Panc1 (cell line): Measurements from ENCODE around the gene DSCAML1. TPM values are rescaled to one million over a fixed set of nuclear protein-coding genes. Genes with fewer than 3 reads are reported as not detected.
A peak's percentile ranks its signal among the peaks of the same experiment; 100 is the strongest.

ENCODE experiments used
- ATAC-seq: fragments of 200-7000 bp; cut with Tn5 transposase; 2 replicates; pipeline ENCODE4 v1.9.1; 2020; ENCODE audit warnings: mild to moderate bottlenecking, moderate library complexity
- BruUV-seq: library from RNA; stranded (reverse); fragments of 400-500 nt; replicated peaks from 2 replicates; lab custom pipeline; 2021; lab: Mats Ljungman, UMichigan
- CTCF ChIA-PET: fragments of 300-600 bp; sonication (Branson Sonifier 250); formaldehyde crosslinking; loops from one replicate; lab custom pipeline; 2022; ENCODE audit warnings: antibody characterized with exemption; lab: Charles Lee
- POLR2A ChIA-PET: fragments of 300-600 bp; sonication (Branson Sonifier 250); formaldehyde crosslinking; loops from one replicate; lab custom pipeline; 2022; ENCODE audit warnings: antibody characterized with exemption; lab: Charles Lee
- DNase-seq: peaks from one replicate; pipeline ENCODE4 v3.0.0-alpha.2; 2010; ENCODE audit warnings: low read depth, low spot score
- H3K27ac ChIP-seq: 2 replicates; pipeline ENCODE4 v1.5.1; 2011; ENCODE audit warnings: mild to moderate bottlenecking, low read length, inconsistent platforms
- H3K27me3 ChIP-seq: fragments of 200-500 bp; sonication (Bioruptor generic); 2 replicates; pipeline ENCODE4 v1.6.0; 2014; ENCODE audit warnings: low read length, inconsistent platforms; ENCODE audit not compliant: control insufficient read depth, insufficient read depth
- H3K36me3 ChIP-seq: fragments of 200-500 bp; sonication (Bioruptor generic); 2 replicates; pipeline ENCODE4 v1.5.1; 2014; ENCODE audit warnings: inconsistent platforms, mild to moderate bottlenecking, low read length, moderate library complexity; ENCODE audit not compliant: control insufficient read depth, insufficient read depth
- H3K4me1 ChIP-seq: 2 replicates; pipeline ENCODE4 v1.5.1; 2011; ENCODE audit warnings: inconsistent platforms, mild to moderate bottlenecking, low read length, moderate library complexity; ENCODE audit not compliant: control insufficient read depth, insufficient read depth
- H3K4me3 ChIP-seq, 2 experiments: 2 replicates each; pipeline ENCODE4 v1.5.1; 2011 to 2012; ENCODE audit warnings: low read depth in 2 of 2, low read length in 2 of 2, mild to moderate bottlenecking in 2 of 2, inconsistent platforms in 1 of 2, moderate library complexity in 1 of 2
- H3K9me3 ChIP-seq: fragments of 200-500 bp; sonication (Bioruptor generic); 2 replicates; pipeline ENCODE4 v1.5.1; 2014; ENCODE audit warnings: low read depth, mild to moderate bottlenecking, inconsistent platforms, low read length, moderate library complexity; ENCODE audit not compliant: control insufficient read depth, insufficient read depth
- POLR2AphosphoS5 ChIP-seq: IDR thresholded peaks from 2 replicates; pipeline ENCODE4 v1.6.1; 2012; ENCODE audit warnings: mild to moderate bottlenecking, low read depth, low read length, moderate library complexity
- SIN3A ChIP-seq: IDR thresholded peaks from 2 replicates; pipeline ENCODE4 v1.6.1; 2012; ENCODE audit warnings: low read depth, mild to moderate bottlenecking, low read length, moderate library complexity, borderline replicate concordance; ENCODE audit not compliant: insufficient read depth
- TCF7L2 ChIP-seq: IDR thresholded peaks from 2 replicates; pipeline ENCODE4 v1.6.1; 2011; ENCODE audit warnings: mild to moderate bottlenecking, low read depth, low read length, inconsistent platforms
- in situ Hi-C: cut with HindIII; loops from 2 replicates; pipeline ENCODE4 v1.10.0; 2016; ENCODE audit warnings: low sequenced_read_pairs, low pct_unique_long_range_greater_than_20kb
- intact Hi-C: fragments of 100-400 bp; cut with micrococcal nuclease; formaldehyde crosslinking; loops from one replicate; pipeline ENCODE4 v1.10.0; 2022; ENCODE audit not compliant: unreplicated experiment
- total RNA-seq: library from RNA; stranded (reverse); gene quantifications from one replicate; pipeline ENCODE4 v1.2.1, GENCODE V29; 2021; ENCODE audit not compliant: unreplicated experiment
- TF ChIP-seq, protein P1 (sequence below): fragments of 450-650 bp; IDR thresholded peaks from 2 replicates; pipeline ENCODE4 v1.5.1; 2017; ENCODE audit warnings: mild to moderate bottlenecking
- TF ChIP-seq, protein P2 (sequence below), 2 experiments: IDR thresholded peaks; 2 replicates each; pipeline ENCODE4 v1.6.1; 2011 to 2012; ENCODE audit warnings: low read depth in 2 of 2, control low read depth in 1 of 2, low read length in 1 of 2, mild to moderate bottlenecking in 1 of 2, moderate library complexity in 1 of 2; ENCODE audit not compliant: insufficient read depth in 1 of 2

The DSCAML1 gene
- total RNA-seq, 1 experiment from 2014 or later, result 1.6 TPM

DNA sequence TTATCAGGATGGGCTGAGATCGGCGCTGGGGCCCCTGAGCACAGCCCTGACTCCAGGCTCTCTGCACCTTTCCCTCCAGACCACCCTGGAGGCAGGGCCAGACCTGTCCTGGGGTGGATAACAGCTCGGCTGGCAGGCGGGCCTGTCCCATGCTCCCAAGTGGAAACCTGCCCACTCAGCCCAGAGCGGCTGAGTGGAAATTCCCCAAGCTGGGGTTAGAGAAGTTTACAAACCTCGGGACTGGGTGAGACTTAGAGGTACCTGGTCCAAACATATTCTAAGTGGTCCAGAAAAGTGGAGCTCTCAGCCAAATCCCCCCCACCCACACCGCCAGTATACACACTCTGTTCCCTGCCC is 32.3 kb upstream of the DSCAML1 start:
- intact Hi-C loops, result no loop called here
- DNase-seq, result no peak
- ChIA-PET CTCF (no interaction called here), POLR2A (no interaction called here)
- TF ChIP-seq SIN3A (no peak), POLR2AphosphoS5 (no peak), TCF7L2 (no peak)
- TF ChIP-seq, protein P1, sequence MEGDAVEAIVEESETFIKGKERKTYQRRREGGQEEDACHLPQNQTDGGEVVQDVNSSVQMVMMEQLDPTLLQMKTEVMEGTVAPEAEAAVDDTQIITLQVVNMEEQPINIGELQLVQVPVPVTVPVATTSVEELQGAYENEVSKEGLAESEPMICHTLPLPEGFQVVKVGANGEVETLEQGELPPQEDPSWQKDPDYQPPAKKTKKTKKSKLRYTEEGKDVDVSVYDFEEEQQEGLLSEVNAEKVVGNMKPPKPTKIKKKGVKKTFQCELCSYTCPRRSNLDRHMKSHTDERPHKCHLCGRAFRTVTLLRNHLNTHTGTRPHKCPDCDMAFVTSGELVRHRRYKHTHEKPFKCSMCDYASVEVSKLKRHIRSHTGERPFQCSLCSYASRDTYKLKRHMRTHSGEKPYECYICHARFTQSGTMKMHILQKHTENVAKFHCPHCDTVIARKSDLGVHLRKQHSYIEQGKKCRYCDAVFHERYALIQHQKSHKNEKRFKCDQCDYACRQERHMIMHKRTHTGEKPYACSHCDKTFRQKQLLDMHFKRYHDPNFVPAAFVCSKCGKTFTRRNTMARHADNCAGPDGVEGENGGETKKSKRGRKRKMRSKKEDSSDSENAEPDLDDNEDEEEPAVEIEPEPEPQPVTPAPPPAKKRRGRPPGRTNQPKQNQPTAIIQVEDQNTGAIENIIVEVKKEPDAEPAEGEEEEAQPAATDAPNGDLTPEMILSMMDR, result no peak
- TF ChIP-seq, protein P2, sequence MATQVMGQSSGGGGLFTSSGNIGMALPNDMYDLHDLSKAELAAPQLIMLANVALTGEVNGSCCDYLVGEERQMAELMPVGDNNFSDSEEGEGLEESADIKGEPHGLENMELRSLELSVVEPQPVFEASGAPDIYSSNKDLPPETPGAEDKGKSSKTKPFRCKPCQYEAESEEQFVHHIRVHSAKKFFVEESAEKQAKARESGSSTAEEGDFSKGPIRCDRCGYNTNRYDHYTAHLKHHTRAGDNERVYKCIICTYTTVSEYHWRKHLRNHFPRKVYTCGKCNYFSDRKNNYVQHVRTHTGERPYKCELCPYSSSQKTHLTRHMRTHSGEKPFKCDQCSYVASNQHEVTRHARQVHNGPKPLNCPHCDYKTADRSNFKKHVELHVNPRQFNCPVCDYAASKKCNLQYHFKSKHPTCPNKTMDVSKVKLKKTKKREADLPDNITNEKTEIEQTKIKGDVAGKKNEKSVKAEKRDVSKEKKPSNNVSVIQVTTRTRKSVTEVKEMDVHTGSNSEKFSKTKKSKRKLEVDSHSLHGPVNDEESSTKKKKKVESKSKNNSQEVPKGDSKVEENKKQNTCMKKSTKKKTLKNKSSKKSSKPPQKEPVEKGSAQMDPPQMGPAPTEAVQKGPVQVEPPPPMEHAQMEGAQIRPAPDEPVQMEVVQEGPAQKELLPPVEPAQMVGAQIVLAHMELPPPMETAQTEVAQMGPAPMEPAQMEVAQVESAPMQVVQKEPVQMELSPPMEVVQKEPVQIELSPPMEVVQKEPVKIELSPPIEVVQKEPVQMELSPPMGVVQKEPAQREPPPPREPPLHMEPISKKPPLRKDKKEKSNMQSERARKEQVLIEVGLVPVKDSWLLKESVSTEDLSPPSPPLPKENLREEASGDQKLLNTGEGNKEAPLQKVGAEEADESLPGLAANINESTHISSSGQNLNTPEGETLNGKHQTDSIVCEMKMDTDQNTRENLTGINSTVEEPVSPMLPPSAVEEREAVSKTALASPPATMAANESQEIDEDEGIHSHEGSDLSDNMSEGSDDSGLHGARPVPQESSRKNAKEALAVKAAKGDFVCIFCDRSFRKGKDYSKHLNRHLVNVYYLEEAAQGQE (IDR thresholded peaks at IDR 0.05; ENCODE audit: insufficient read depth in 1 of 2, low read depth in 2 of 2, low read length in 1 of 2), result no peak
- Histone ChIP-seq H3K27me3 (peaks cover 7% of the 10 kb centered on the region), H3K36me3 (no peaks in the 10 kb centered on the region), H3K9me3 (no peaks in the 10 kb centered on the region), H3K27ac (no peak overlapping the region), H3K4me1 (no peaks in the 10 kb centered on the region), H3K4me3 (no peak overlapping the region)
- in situ Hi-C loops, result no loop called here
- no TSS peak for BruUV-seq
- ATAC-seq, result peak; percentile 24; the same call in 1 of the 2 replicates

DNA sequence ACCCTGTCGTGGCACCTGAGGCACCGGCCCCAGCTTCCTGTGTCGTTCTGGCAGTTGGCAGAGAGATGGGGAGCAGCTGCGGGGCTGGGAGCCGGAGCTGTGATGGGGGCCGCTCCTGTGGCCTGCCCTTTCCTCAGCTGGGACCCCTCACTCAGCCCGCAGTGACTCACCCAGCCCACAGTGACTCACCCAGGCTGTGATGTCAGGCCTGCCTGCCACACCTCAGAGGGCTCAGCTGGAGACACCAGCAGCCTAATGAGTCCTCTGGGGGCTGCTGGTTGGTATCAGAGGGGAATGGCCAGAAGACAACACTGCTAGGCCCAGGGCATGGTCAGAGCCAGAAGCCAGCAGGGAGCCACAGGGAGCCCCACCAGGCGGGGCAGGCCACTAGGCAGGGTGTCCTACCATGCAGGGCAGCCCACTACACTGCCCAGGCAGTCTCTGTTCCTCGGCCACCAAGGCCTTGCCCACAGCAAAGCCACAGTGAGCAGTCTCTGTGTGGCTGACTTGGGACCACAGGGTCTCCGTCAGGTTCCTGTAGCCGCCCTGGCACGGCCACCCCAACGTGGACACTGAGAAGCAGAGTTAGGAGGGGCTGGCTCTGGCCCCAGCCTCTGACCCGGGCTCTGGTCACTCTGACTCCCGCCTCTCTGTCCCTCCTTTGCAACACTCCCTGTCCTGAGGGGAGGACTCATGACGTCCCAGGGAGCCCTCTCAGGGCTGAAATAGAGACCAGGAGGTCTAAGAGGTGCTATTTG is 31.8 kb upstream of the DSCAML1 start:
- no TSS peak for BruUV-seq
- TF ChIP-seq, protein P2 (IDR thresholded peaks at IDR 0.05; ENCODE audit: insufficient read depth in 1 of 2, low read depth in 2 of 2, low read length in 1 of 2), result no peak
- no peak for TF ChIP-seq SIN3A
- no peak for TF ChIP-seq TCF7L2
- TF ChIP-seq POLR2AphosphoS5, result no peak
- TF ChIP-seq, protein P1, result no peak
- in situ Hi-C loops, result no loop called here
- DNase-seq (no peak), ATAC-seq (peak; percentile 46)
- Histone ChIP-seq H3K4me3 (no peak overlapping the region), H3K9me3 (no peaks in the 10 kb centered on the region), H3K4me1 (no peaks in the 10 kb centered on the region), H3K27ac (no peak overlapping the region), H3K36me3 (no peaks in the 10 kb centered on the region), H3K27me3 (peaks cover 7% of the 10 kb centered on the region)
- ChIA-PET POLR2A (no interaction called here), CTCF (no interaction called here)
- intact Hi-C loops, result no loop called here
